Gastroesophageal sphincter (tissue), 4 donors: Measurements from ENCODE around the gene MACROH2A1. TPM values are rescaled to one million over a fixed set of nuclear protein-coding genes. Genes with fewer than 3 reads are reported as not detected.

Experiments used
- ATAC-seq: fragments of 150-250 bp; one replicate; pipeline ENCODE4 v1.9.1; 2016; ENCODE audit warnings: mild to moderate bottlenecking, moderate library complexity
- H3K27ac ChIP-seq, 4 donors: fragments of 200-600 bp; sonication (generic) in 3 of 4; 1 replicate in 3 of 4; 2 replicates in 1 of 4; pipeline ENCODE4 v1.5.1; 2016 to 2019
- H3K27me3 ChIP-seq: fragments of 200-600 bp; sonication (generic); one replicate; pipeline ENCODE4 v1.5.1; 2019
- H3K36me3 ChIP-seq, 2 donors: fragments of 200-600 bp; sonication (generic); one replicate each; pipeline ENCODE4 v1.5.1; 2019; ENCODE audit warnings: control low read depth in 1 of 2
- H3K4me1 ChIP-seq, 3 donors: fragments of 200-600 bp; sonication (generic); 1 replicate in 2 of 3; 2 replicates in 1 of 3; pipeline ENCODE4 v1.5.1; 2016 to 2019; ENCODE audit warnings: control low read depth in 2 of 3
- H3K4me3 ChIP-seq, 2 donors: fragments of 200-600 bp; sonication (generic); one replicate each; pipeline ENCODE4 v1.5.1; 2019; ENCODE audit warnings: mild to moderate bottlenecking in 1 of 2, moderate library complexity in 1 of 2
- H3K9me3 ChIP-seq, 3 donors: fragments of 200-600 bp; sonication (generic); one replicate each; pipeline ENCODE4 v1.5.1; 2017 to 2019; ENCODE audit warnings: control low read depth in 2 of 3
- CTCF ChIP-seq, 4 experiments: fragments of 200-600 bp in 2 of 4; fragments of 450-650 bp in 2 of 4; sonication (generic) in 1 of 4; IDR thresholded peaks; one replicate each; pipeline ENCODE4 v1.5.1; 2017 to 2019; ENCODE audit warnings: antibody characterized with exemption in 4 of 4, mild to moderate bottlenecking in 2 of 4, moderate library complexity in 2 of 4
- EP300 ChIP-seq: sonication (generic); formaldehyde crosslinking; IDR thresholded peaks from one replicate; pipeline ENCODE4 v1.6.1; 2017; ENCODE audit warnings: antibody characterized with exemption, mild to moderate bottlenecking
- POLR2A ChIP-seq, 2 donors: fragments of 450-650 bp; IDR thresholded peaks; one replicate each; pipeline ENCODE4 v1.6.1; 2017; ENCODE audit warnings: antibody characterized with exemption in 2 of 2, mild to moderate bottlenecking in 2 of 2, moderate library complexity in 1 of 2
- POLR2AphosphoS5 ChIP-seq: sonication (generic); formaldehyde crosslinking; IDR thresholded peaks from one replicate; pipeline ENCODE4 v1.6.1; 2017; ENCODE audit warnings: antibody characterized with exemption
- WGBS, 2 donors: methylation state at CpG; one replicate each; pipeline ENCODE4 v1.1.5; 2018; ENCODE audit warnings: low coverage in 1 of 2; 5-methylcytosine and 5-hydroxymethylcytosine counted together
- small RNA-seq, 4 donors: library from RNA; depleted of rRNA; stranded (forward); fragments of <200 nt; gene quantifications; one replicate each; pipeline ENCODE3, GENCODE V24; 2016
- total RNA-seq, 4 donors: library from RNA; depleted of rRNA; stranded (reverse); fragments of >200 nt; gene quantifications; one replicate each; pipeline ENCODE4 v1.1.0, GENCODE V29; 2016

MACROH2A1 gene
- total RNA-seq, 4 donors from 2014 or later, result 163 to 180 (median 177) TPM

GRCh38 chr5:135294793-135295192 is 104.2 kb downstream of the MACROH2A1 start:
- no peak overlapping the region for H3K27ac ChIP-seq
- no peaks in the 10 kb centered on the region for H3K36me3 ChIP-seq
- no peaks in the 10 kb centered on the region for H3K4me1 ChIP-seq
- no peaks in the 10 kb centered on the region for H3K9me3 ChIP-seq
- TF ChIP-seq CTCF (IDR thresholded peaks at IDR 0.05) (no peak), EP300 (no peak), POLR2AphosphoS5 (no peak)
- H3K4me3 ChIP-seq, result no peak overlapping the region
- WGBS, 2 donors, result 96 to 100% methylated on average over 2 to 4 of the region's 4 CpGs
- no peak for ATAC-seq
- H3K27me3 ChIP-seq, result no peaks in the 10 kb centered on the region

GRCh38 chr5:135289651-135290050 is 109.4 kb downstream of the MACROH2A1 start:
- Histone ChIP-seq H3K27ac (no peak overlapping the region), H3K36me3 (no peaks in the 10 kb centered on the region), H3K9me3 (no peaks in the 10 kb centered on the region), H3K4me1 (no peaks in the 10 kb centered on the region), H3K27me3 (no peaks in the 10 kb centered on the region), H3K4me3 (no peak overlapping the region)
- ATAC-seq, result no peak
- 100% methylated on average over 1 of the region's 1 CpG for WGBS, 2 donors
- no peak for TF ChIP-seq CTCF (IDR thresholded peaks at IDR 0.05)
- TF ChIP-seq EP300, result no peak
- no peak for TF ChIP-seq POLR2A (IDR thresholded peaks at IDR 0.05)
- TF ChIP-seq POLR2AphosphoS5, result no peak

GRCh38 chr5:135287551-135287950 is 111.5 kb downstream of the MACROH2A1 start:
- TF ChIP-seq POLR2A (IDR thresholded peaks at IDR 0.05), result no peak
- TF ChIP-seq CTCF (IDR thresholded peaks at IDR 0.05), result no peak
- TF ChIP-seq POLR2AphosphoS5, result no peak
- TF ChIP-seq EP300, result no peak
- no peaks in the 10 kb centered on the region for H3K27me3 ChIP-seq
- H3K4me1 ChIP-seq, result no peaks in the 10 kb centered on the region
- no peak for ATAC-seq
- H3K27ac ChIP-seq, result no peak overlapping the region
- H3K9me3 ChIP-seq, result no peaks in the 10 kb centered on the region
- H3K36me3 ChIP-seq, result no peaks in the 10 kb centered on the region
- WGBS, 2 donors, result 100% methylated on average over 1 to 2 of the region's 2 CpGs
- no peak overlapping the region for H3K4me3 ChIP-seq

Small RNAs within 50 kb of the gene (small RNA-seq; reads per million reads assigned to genes)
- gene DCANP1, result 0 reads per million in 4 donors

Other genes starting within 250 kb of the MACROH2A1 start
- not detected for gene DCANP1, start 48.1 kb upstream of the MACROH2A1 start, total RNA-seq
- not detected for gene TIFAB, start 53.1 kb upstream of the MACROH2A1 start, total RNA-seq
- not detected for gene NEUROG1, start 136.7 kb upstream of the MACROH2A1 start, total RNA-seq
- 10 to 100 TPM in 1 of 4 donors, 1 to 10 TPM in 2, under 1 TPM in 1; 0.15 to 23.2 (median 3.8) TPM for gene CXCL14, start 179.8 kb upstream of the MACROH2A1 start, total RNA-seq